HG03442 (cell line): Measurements from ENCODE around the gene DOCK4.

ENCODE experiments used
- ATAC-seq: cut with Tn5 transposase; IDR thresholded peaks from one replicate; pipeline ENCODE4 v1.9.1; 2021; ENCODE audit warnings: mild to moderate bottlenecking, moderate library complexity; ENCODE audit not compliant: unreplicated experiment

The DOCK4 gene

GRCh38 chr7:112061051-112061450 is 145.1 kb downstream of the DOCK4 start:
- ATAC-seq = no peak

GRCh38 chr7:112060625-112061024 is 145.6 kb downstream of the DOCK4 start:
- no peak for ATAC-seq

GRCh38 chr7:112059675-112060074 is 146.5 kb downstream of the DOCK4 start:
- no peak for ATAC-seq

- ATAC-seq = no peak
Measured at GRCh38 chr7:112058686-112059085, 147.5 kb downstream of the DOCK4 start.

GRCh38 chr7:112056409-112056808 is 149.8 kb downstream of the DOCK4 start:
- ATAC-seq = peak; percentile 80

- ATAC-seq = no peak
Measured at GRCh38 chr7:112053737-112054069, 152.5 kb downstream of the DOCK4 start.

GRCh38 chr7:112052993-112053736 is 153.0 kb downstream of the DOCK4 start:
- ATAC-seq = no peak

- no peak for ATAC-seq
Measured at GRCh38 chr7:112052498-112052897, 153.7 kb downstream of the DOCK4 start.

GRCh38 chr7:112050250-112050881 is 155.8 kb downstream of the DOCK4 start:
- ATAC-seq = no peak

GRCh38 chr7:112049555-112050249 is 156.5 kb downstream of the DOCK4 start:
- ATAC-seq = no peak

GRCh38 chr7:112047421-112047820 is 158.8 kb downstream of the DOCK4 start:
- no peak for ATAC-seq

GRCh38 chr7:112045222-112045621 is 161.0 kb downstream of the DOCK4 start:
- no peak for ATAC-seq

GRCh38 chr7:112042631-112043030 is 163.6 kb downstream of the DOCK4 start:
- no peak for ATAC-seq

- ATAC-seq = no peak
Measured at GRCh38 chr7:112038353-112038752, 167.8 kb downstream of the DOCK4 start.

GRCh38 chr7:112036071-112036470 is 170.1 kb downstream of the DOCK4 start:
- ATAC-seq = no peak

- ATAC-seq = no peak
Measured at GRCh38 chr7:112031689-112032088, 174.5 kb downstream of the DOCK4 start.

- no peak for ATAC-seq
Measured at GRCh38 chr7:112025556-112025955, 180.6 kb downstream of the DOCK4 start.

GRCh38 chr7:112023786-112024185 is 182.4 kb downstream of the DOCK4 start:
- ATAC-seq = no peak

- no peak for ATAC-seq
Measured at GRCh38 chr7:112023282-112023681, 182.9 kb downstream of the DOCK4 start.

- no peak for ATAC-seq
Measured at GRCh38 chr7:112022128-112022527, 184.1 kb downstream of the DOCK4 start.

GRCh38 chr7:112021379-112022044 is 184.7 kb downstream of the DOCK4 start:
- ATAC-seq = no peak

GRCh38 chr7:112020800-112021199 is 185.4 kb downstream of the DOCK4 start:
- ATAC-seq = no peak
